ENCODE results near the gene JAZF1. TPM values are rescaled to one million over a fixed set of nuclear protein-coding genes. Genes with fewer than 3 reads are reported as not detected.

JAZF1 gene
- total RNA-seq, 1 experiment from 2014 or later, result 0.90 TPM

- H3K79me2 ChIP-seq (ENCODE audit: low read depth), result 0 out of 2 replicates have a peak, but pooled peaks cover 4% of the 10 kb centered on the region
- ChIA-PET POLR2A (ENCODE audit: unreplicated experiment) (no interaction called here), CTCF (no interaction called here)
These were observed 392.2 kb downstream of the JAZF1 start for GRCh38 chr7:27788437-27788836.

DNA sequence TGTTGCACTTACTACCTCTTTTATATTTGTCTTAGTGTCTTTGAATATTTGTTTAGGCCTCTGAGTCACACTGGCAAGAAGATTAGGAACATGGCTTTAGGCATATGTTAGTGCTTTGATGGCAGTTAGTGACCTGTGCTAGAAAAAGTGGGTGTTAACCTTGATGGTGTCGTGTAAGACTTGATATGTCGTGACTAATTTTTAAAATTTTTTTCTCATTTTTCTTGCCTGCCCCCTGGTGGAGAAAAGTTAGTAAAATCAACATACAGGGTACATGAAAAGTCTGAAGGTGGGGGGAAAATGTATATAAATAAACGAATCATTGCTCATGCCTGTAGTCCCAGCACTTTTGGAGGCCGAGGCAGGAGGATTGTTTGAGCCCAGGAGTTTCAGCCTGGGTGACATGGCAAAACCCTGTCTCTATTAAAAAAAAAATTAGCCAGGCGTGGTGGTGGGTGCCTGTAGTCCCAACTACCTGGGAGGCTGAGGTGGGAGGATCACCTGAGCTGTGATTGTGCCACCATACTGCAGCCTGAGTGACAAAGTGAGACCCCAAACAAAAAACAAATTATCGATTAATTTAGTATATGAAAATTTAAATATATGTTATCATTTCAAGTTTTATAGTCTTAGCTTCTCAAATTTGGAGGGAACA is 396.1 kb downstream of the JAZF1 start:
- intact Hi-C loops (cut with micrococcal nuclease; ENCODE audit: unreplicated experiment), result loop anchor here (1.0 to 5.0 kb wide), 3 partner anchors 121 to 308 kb away; no protein-coding TSS in a partner anchor
- Histone ChIP-seq H3K79me2 (ENCODE audit: low read depth) (peaks cover 26% of the 10 kb centered on the region), H2AFZ (no peak overlapping the region), H3K4me2 (0 out of 2 replicates have a peak overlapping the region, but pooled peaks have one; percentile 38), H3K4me1 (replicated peaks; ENCODE audit: insufficient read depth) (peaks cover 25% of the 10 kb centered on the region), H3F3A (ENCODE audit: insufficient read depth, low read depth) (peaks cover 36% of the 10 kb centered on the region), H3K27me3 (ENCODE audit: insufficient read depth, low read depth) (no peaks in the 10 kb centered on the region), H3K4me3 (no peak overlapping the region), H3K9me3 (ENCODE audit: insufficient read depth, low read depth) (no peaks in the 10 kb centered on the region), H3K27ac (no peak overlapping the region), H4K20me1 (ENCODE audit: insufficient read depth) (peaks cover 10% of the 10 kb centered on the region; the same call in 1 of the 2 replicates), H3K9me2 (ENCODE audit: insufficient read depth) (no peaks in the 10 kb centered on the region), H3K36me3 (ENCODE audit: low read depth) (peaks cover 52% of the 10 kb centered on the region)
- no peak for TF ChIP-seq EZH2 (IDR thresholded peaks at IDR 0.05; ENCODE audit: low read depth)
- TF ChIP-seq, protein P1, sequence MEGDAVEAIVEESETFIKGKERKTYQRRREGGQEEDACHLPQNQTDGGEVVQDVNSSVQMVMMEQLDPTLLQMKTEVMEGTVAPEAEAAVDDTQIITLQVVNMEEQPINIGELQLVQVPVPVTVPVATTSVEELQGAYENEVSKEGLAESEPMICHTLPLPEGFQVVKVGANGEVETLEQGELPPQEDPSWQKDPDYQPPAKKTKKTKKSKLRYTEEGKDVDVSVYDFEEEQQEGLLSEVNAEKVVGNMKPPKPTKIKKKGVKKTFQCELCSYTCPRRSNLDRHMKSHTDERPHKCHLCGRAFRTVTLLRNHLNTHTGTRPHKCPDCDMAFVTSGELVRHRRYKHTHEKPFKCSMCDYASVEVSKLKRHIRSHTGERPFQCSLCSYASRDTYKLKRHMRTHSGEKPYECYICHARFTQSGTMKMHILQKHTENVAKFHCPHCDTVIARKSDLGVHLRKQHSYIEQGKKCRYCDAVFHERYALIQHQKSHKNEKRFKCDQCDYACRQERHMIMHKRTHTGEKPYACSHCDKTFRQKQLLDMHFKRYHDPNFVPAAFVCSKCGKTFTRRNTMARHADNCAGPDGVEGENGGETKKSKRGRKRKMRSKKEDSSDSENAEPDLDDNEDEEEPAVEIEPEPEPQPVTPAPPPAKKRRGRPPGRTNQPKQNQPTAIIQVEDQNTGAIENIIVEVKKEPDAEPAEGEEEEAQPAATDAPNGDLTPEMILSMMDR (conservative IDR thresholded peaks at IDR 0.05), result peak; percentile 92
- DNase-seq, result peak; percentile 53 to 98
- CTCF ChIA-PET, result interaction anchor here (0.5 to 0.7 kb wide), 2 partner anchors 44 to 110 kb away, joined by 4 to 10 read pairs; no protein-coding TSS in a partner anchor
- POLR2A ChIA-PET (ENCODE audit: unreplicated experiment), result no interaction called here
- no TSS peak for BruUV-seq (replicated peaks)

More at GRCh38 chr7:27788437-27788836, 392.2 kb downstream of the JAZF1 start:
- TF ChIP-seq EZH2 (IDR thresholded peaks at IDR 0.05; ENCODE audit: low read depth), result no peak
- TF ChIP-seq, protein P1 (conservative IDR thresholded peaks at IDR 0.05), result no peak
- peaks cover 53% of the 10 kb centered on the region for H3K36me3 ChIP-seq (ENCODE audit: low read depth)
- H3K9me2 ChIP-seq (ENCODE audit: insufficient read depth), result no peaks in the 10 kb centered on the region
- no peaks in the 10 kb centered on the region for H3K27me3 ChIP-seq (ENCODE audit: insufficient read depth, low read depth)
- H3K4me2 ChIP-seq, result no peak overlapping the region
- peaks cover 31% of the 10 kb centered on the region for H3F3A ChIP-seq (ENCODE audit: insufficient read depth, low read depth)
- no peaks in the 10 kb centered on the region for H3K9me3 ChIP-seq (ENCODE audit: insufficient read depth, low read depth)
- no TSS peak for BruUV-seq (replicated peaks)
- intact Hi-C loops (cut with micrococcal nuclease; ENCODE audit: unreplicated experiment), result no loop called here
- H3K27ac ChIP-seq, result no peak overlapping the region
- no peak overlapping the region for H3K4me3 ChIP-seq
- DNase-seq, result no peak
- H4K20me1 ChIP-seq (ENCODE audit: insufficient read depth), result peaks cover 3% of the 10 kb centered on the region; the same call in 1 of the 2 replicates
- peaks cover 9% of the 10 kb centered on the region for H3K4me1 ChIP-seq (replicated peaks; ENCODE audit: insufficient read depth)
- H2AFZ ChIP-seq, result no peak overlapping the region

GRCh38 chr7:27782849-27783248 is 397.7 kb downstream of the JAZF1 start:
- ChIA-PET POLR2A (ENCODE audit: unreplicated experiment) (interaction anchor here (0.7 kb wide), 1 partner anchor 87 kb away, joined by 13 read pairs; no protein-coding TSS in a partner anchor), CTCF (interaction anchor here (0.9 kb wide), 1 partner anchor 37 kb away, joined by 3 read pairs; no protein-coding TSS in a partner anchor)
- Histone ChIP-seq H4K20me1 (ENCODE audit: insufficient read depth) (peaks cover 10% of the 10 kb centered on the region), H3F3A (ENCODE audit: insufficient read depth, low read depth) (peaks cover 36% of the 10 kb centered on the region), H3K4me1 (replicated peaks; ENCODE audit: insufficient read depth) (peaks cover 25% of the 10 kb centered on the region), H3K36me3 (ENCODE audit: low read depth) (peaks cover 57% of the 10 kb centered on the region), H3K79me2 (ENCODE audit: low read depth) (peaks cover 39% of the 10 kb centered on the region), H3K27me3 (ENCODE audit: insufficient read depth, low read depth) (no peaks in the 10 kb centered on the region), H3K4me3 (no peak overlapping the region), H3K27ac (peak overlapping the region; percentile 16), H3K9me3 (ENCODE audit: insufficient read depth, low read depth) (no peaks in the 10 kb centered on the region), H2AFZ (no peak overlapping the region), H3K9me2 (ENCODE audit: insufficient read depth) (no peaks in the 10 kb centered on the region), H3K4me2 (no peak overlapping the region)
- DNase-seq, result no peak
- TF ChIP-seq, protein P1 (conservative IDR thresholded peaks at IDR 0.05), result no peak
- no peak for TF ChIP-seq EZH2 (IDR thresholded peaks at IDR 0.05; ENCODE audit: low read depth)
- intact Hi-C loops (cut with micrococcal nuclease; ENCODE audit: unreplicated experiment), result loop anchor here (5.0 kb wide), 1 partner anchor 309 kb away; no protein-coding TSS in a partner anchor
- no TSS peak for BruUV-seq (replicated peaks)

All from PC-9 (cell line).